Upper lobe of left lung (tissue), 6 donors: ENCODE results near the gene FBXL17. TPM values are rescaled to one million over a fixed set of nuclear protein-coding genes. Genes with fewer than 3 reads are reported as not detected.

Experiments used
- ATAC-seq, 2 donors: fragments of 200-7000 bp; cut with Tn5 transposase; one replicate each; pipeline ENCODE4 v1.9.1; 2022; ENCODE audit warnings: mild to moderate bottlenecking in 2 of 2, moderate library complexity in 2 of 2; ENCODE audit not compliant: low FRiP score in 2 of 2
- DNase-seq, 2 donors: peaks; one replicate each; pipeline ENCODE4 v3.0.0-alpha.2; 2019 to 2020
- H3K27ac ChIP-seq, 4 donors: fragments of 200-600 bp; sonication (generic); one replicate each; pipeline ENCODE4 v1.5.1; 2016 to 2019
- H3K27me3 ChIP-seq, 4 donors: fragments of 200-600 bp; sonication (generic); one replicate each; pipeline ENCODE4 v1.5.1; 2017 to 2019
- H3K36me3 ChIP-seq, 4 donors: fragments of 200-600 bp; sonication (generic); one replicate each; pipeline ENCODE4 v1.5.1; 2016 to 2019
- H3K4me1 ChIP-seq, 4 donors: fragments of 200-600 bp; sonication (generic); one replicate each; pipeline ENCODE4 v1.5.1; 2018 to 2019
- H3K4me3 ChIP-seq, 4 donors: fragments of 200-600 bp; sonication (generic); one replicate each; pipeline ENCODE4 v1.5.1; 2017 to 2019; ENCODE audit warnings: mild to moderate bottlenecking in 2 of 4, moderate library complexity in 1 of 4
- H3K9me3 ChIP-seq, 4 donors: fragments of 200-600 bp; sonication (generic); one replicate each; pipeline ENCODE4 v1.5.1; 2018 to 2019
- CTCF ChIP-seq, 6 experiments: fragments of 450-650 bp in 4 of 6; fragments of 200-600 bp in 2 of 6; sonication (generic) in 2 of 6; IDR thresholded peaks; one replicate each; pipeline ENCODE4 v1.5.1; 2016 to 2019; ENCODE audit warnings: antibody characterized with exemption in 6 of 6
- EP300 ChIP-seq, 4 donors: sonication (generic); formaldehyde crosslinking; IDR thresholded peaks; one replicate each; pipeline ENCODE4 v1.5.1; 2017; ENCODE audit warnings: antibody characterized with exemption in 4 of 4, control low read depth in 2 of 4
- POLR2A ChIP-seq, 4 donors: fragments of 450-650 bp; IDR thresholded peaks; one replicate each; pipeline ENCODE4 v1.5.1; 2016 to 2017; ENCODE audit warnings: antibody characterized with exemption in 4 of 4, mild to moderate bottlenecking in 2 of 4
- POLR2AphosphoS5 ChIP-seq, 2 donors: sonication (generic); formaldehyde crosslinking; IDR thresholded peaks; one replicate each; pipeline ENCODE4 v1.5.1; 2017; ENCODE audit warnings: antibody characterized with exemption in 2 of 2
- WGBS, 2 donors: methylation state at CpG; one replicate each; pipeline ENCODE4 v1.1.5; 2017 to 2018; 5-methylcytosine and 5-hydroxymethylcytosine counted together
- total RNA-seq, 6 donors: library from RNA; depleted of rRNA in 4 of 6; stranded (reverse); fragments of >200 nt in 4 of 6; gene quantifications; one replicate each; pipeline versions ENCODE4 v1.1.0 to v1.2.1, GENCODE V29; 2016 to 2021
- donor health status: DM: no; HTN: no; CAD: no; lungs with moderate emphysema.
- donor health status: DM: no; HTN: yes; CAD: no; lungs with severe emphysema.

FBXL17 gene
- total RNA-seq, 6 donors from 2014 or later = 10.0 to 47.1 (median 16.9) TPM

DNA sequence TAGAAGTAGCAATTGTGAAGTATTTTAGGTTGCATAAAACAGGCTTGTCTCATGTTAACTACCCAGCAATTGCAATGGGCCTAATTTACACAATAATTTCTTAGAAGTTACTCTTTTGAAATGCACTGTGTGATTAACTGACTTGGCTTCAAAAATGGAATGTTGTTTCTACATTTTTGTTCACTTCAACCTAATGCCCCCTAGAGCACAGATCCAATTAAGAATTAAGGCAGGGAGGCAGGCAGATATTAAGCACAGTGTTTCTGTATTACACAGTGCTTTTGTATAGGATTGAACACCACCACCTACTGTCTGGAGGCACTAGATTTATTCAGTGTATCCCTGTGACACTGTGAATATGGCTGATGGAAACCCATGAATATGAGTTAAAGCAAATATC, 302.1 kb downstream of the FBXL17 start:
- DNase-seq (no peak), ATAC-seq (no peak)
- no peaks in the 10 kb centered on the region for H3K27me3 ChIP-seq
- H3K36me3 ChIP-seq = no peaks in the 10 kb centered on the region
- H3K27ac ChIP-seq = no peak overlapping the region
- no peak overlapping the region for H3K4me3 ChIP-seq
- H3K4me1 ChIP-seq = no peaks in the 10 kb centered on the region
- no peaks in the 10 kb centered on the region for H3K9me3 ChIP-seq
- TF ChIP-seq EP300 (IDR thresholded peaks at IDR 0.05) (no peak), POLR2AphosphoS5 (IDR thresholded peaks at IDR 0.05) (no peak), POLR2A (IDR thresholded peaks at IDR 0.05) (no peak), CTCF (IDR thresholded peaks at IDR 0.05) (no peak)

GRCh38 chr5:108078882-108079281, 303.0 kb downstream of the FBXL17 start:
- WGBS, 2 donors = 81 to 100% methylated on average over 1 of the region's 1 CpG
- no peak for DNase-seq
- no peaks in the 10 kb centered on the region for H3K9me3 ChIP-seq

GRCh38 chr5:108078345-108078744, 303.6 kb downstream of the FBXL17 start:
- Histone ChIP-seq H3K36me3 (no peaks in the 10 kb centered on the region), H3K27me3 (no peaks in the 10 kb centered on the region), H3K27ac (no peak overlapping the region), H3K4me3 (no peak overlapping the region), H3K9me3 (no peaks in the 10 kb centered on the region), H3K4me1 (no peaks in the 10 kb centered on the region)
- 88 to 96% methylated on average over 3 of the region's 3 CpGs for WGBS, 2 donors
- ATAC-seq (no peak), DNase-seq (no peak)
- TF ChIP-seq EP300 (IDR thresholded peaks at IDR 0.05) = no peak
- no peak for TF ChIP-seq POLR2AphosphoS5 (IDR thresholded peaks at IDR 0.05)
- TF ChIP-seq CTCF (IDR thresholded peaks at IDR 0.05) = no peak
- TF ChIP-seq POLR2A (IDR thresholded peaks at IDR 0.05) = no peak

More at GRCh38 chr5:108078882-108079281, 303.0 kb downstream of the FBXL17 start:
- Histone ChIP-seq H3K36me3 (no peaks in the 10 kb centered on the region), H3K27ac (no peak overlapping the region), H3K27me3 (no peaks in the 10 kb centered on the region), H3K4me3 (no peak overlapping the region), H3K4me1 (no peaks in the 10 kb centered on the region)
- no peak for TF ChIP-seq CTCF (IDR thresholded peaks at IDR 0.05)
- no peak for TF ChIP-seq POLR2AphosphoS5 (IDR thresholded peaks at IDR 0.05)
- TF ChIP-seq POLR2A (IDR thresholded peaks at IDR 0.05) = no peak
- no peak for TF ChIP-seq EP300 (IDR thresholded peaks at IDR 0.05)
- no peak for ATAC-seq

DNA sequence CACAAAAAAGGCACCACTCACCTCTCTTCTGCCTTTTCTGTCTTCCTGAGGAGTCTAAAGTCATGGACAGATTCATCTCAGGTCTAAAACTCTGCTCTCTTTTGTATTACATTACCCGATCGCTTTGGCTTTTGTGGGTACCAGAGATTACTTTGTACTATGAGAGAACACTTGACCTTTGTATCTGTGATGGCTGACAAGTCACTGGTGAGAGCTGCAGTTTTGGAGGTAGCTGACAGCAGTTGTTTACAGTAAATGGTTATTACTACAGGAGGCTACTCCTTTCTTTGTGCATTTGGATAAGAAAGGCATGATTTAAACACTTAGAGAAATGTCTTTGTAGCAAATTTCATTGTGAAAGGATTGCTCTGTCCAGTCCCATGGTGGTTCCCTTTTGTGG, 307.3 kb downstream of the FBXL17 start:
- no peak for DNase-seq
- no peak for ATAC-seq
- TF ChIP-seq EP300 (IDR thresholded peaks at IDR 0.05) = no peak
- WGBS, 2 donors = 91 to 100% methylated on average over 2 of the region's 2 CpGs
- H3K4me3 ChIP-seq = no peak overlapping the region
- no peaks in the 10 kb centered on the region for H3K27me3 ChIP-seq
- no peaks in the 10 kb centered on the region for H3K9me3 ChIP-seq
- H3K36me3 ChIP-seq = no peaks in the 10 kb centered on the region
- H3K4me1 ChIP-seq = no peaks in the 10 kb centered on the region
- no peak overlapping the region for H3K27ac ChIP-seq

DNA sequence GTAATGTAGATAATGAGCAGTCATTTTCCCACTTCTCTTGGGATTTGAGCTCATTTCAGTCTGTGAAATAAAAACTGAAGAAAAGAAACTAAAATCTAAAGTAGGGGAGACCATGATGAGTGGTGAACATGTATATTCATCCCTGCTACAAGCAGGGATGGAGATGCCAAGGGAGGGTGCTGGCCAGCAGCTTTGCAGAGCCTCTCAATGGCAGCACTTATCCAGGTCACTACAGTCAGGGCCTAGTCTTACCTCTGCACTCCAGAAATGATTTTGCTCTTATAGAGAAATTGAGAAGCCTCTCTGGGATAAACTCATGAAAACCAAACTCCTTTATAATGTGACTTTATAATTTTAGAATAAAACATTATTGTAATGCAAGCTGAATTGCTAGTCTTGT, 317.6 kb downstream of the FBXL17 start:
- H3K27ac ChIP-seq = peak overlapping the region in 1 of 4 donors; percentile 14
- no peaks in the 10 kb centered on the region for H3K9me3 ChIP-seq
- no peaks in the 10 kb centered on the region for H3K27me3 ChIP-seq
- ATAC-seq (no peak), DNase-seq (no peak)
- H3K36me3 ChIP-seq = no peaks in the 10 kb centered on the region
- TF ChIP-seq POLR2AphosphoS5 (IDR thresholded peaks at IDR 0.05) (no peak), CTCF (IDR thresholded peaks at IDR 0.05) (no peak), POLR2A (IDR thresholded peaks at IDR 0.05) (no peak), EP300 (IDR thresholded peaks at IDR 0.05) (no peak)
- no peaks in the 10 kb centered on the region for H3K4me1 ChIP-seq
- no peak overlapping the region for H3K4me3 ChIP-seq
